KG1 (cell line): ENCODE data around the gene MLPH.

Experiments used
- DNase-seq: peaks from one replicate; lab custom pipeline; 2025; lab: John Stamatoyannopoulos, UW

MLPH gene

GRCh38 chr2:237546040-237546875 is 59.2 kb downstream of the MLPH start:
- no peak for DNase-seq

- DNase-seq, result no peak
Observed at GRCh38 chr2:237546876-237547395, 59.9 kb downstream of the MLPH start.

- DNase-seq, result no peak
Observed at GRCh38 chr2:237547841-237548416, 60.9 kb downstream of the MLPH start.

GRCh38 chr2:237549216-237549615 is 62.2 kb downstream of the MLPH start:
- no peak for DNase-seq

- no peak for DNase-seq
Observed at GRCh38 chr2:237549643-237550415, 62.8 kb downstream of the MLPH start.

- DNase-seq, result no peak
Observed at GRCh38 chr2:237551071-237551574, 64.1 kb downstream of the MLPH start.

- no peak for DNase-seq
Observed at GRCh38 chr2:237552908-237553307, 65.9 kb downstream of the MLPH start.

- DNase-seq, result no peak
Observed at GRCh38 chr2:237553948-237554347, 66.9 kb downstream of the MLPH start.

- no peak for DNase-seq
Observed at GRCh38 chr2:237555560-237555959, 68.5 kb downstream of the MLPH start.

- no peak for DNase-seq
Observed at GRCh38 chr2:237556773-237557632, 70.0 kb downstream of the MLPH start.

- no peak for DNase-seq
Observed at GRCh38 chr2:237557633-237558015, 70.6 kb downstream of the MLPH start.

GRCh38 chr2:237558961-237559641 is 72.0 kb downstream of the MLPH start:
- DNase-seq, result no peak

GRCh38 chr2:237561221-237561620 is 74.2 kb downstream of the MLPH start:
- no peak for DNase-seq

- no peak for DNase-seq
Observed at GRCh38 chr2:237563816-237564215, 76.8 kb downstream of the MLPH start.

- DNase-seq, result no peak
Observed at GRCh38 chr2:237564526-237565131, 77.6 kb downstream of the MLPH start.

GRCh38 chr2:237565974-237566373 is 78.9 kb downstream of the MLPH start:
- DNase-seq, result no peak

- no peak for DNase-seq
Observed at GRCh38 chr2:237566401-237567235, 79.6 kb downstream of the MLPH start, which contains the start of gene PRLH. Gene PRLH, plus strand, starts transcription at chr2:237566574. Its CDS starts 0 bp downstream, at chr2:237566574.

- no peak for DNase-seq
Observed at GRCh38 chr2:237567276-237568029, 80.4 kb downstream of the MLPH start.
